VCaP (cell line): Measurements from ENCODE around the gene SLC66A2.

ENCODE experiments used
- H3K27ac ChIP-seq: fragments of 450-650 bp; 2 replicates; pipeline ENCODE4 v1.5.1; 2017
- TF ChIP-seq, protein P1 (sequence below): fragments of 450-650 bp; conservative IDR thresholded peaks from 2 replicates; pipeline ENCODE4 v1.5.1; 2017; ENCODE audit warnings: mild to moderate bottlenecking, moderate library complexity

The SLC66A2 gene

DNA sequence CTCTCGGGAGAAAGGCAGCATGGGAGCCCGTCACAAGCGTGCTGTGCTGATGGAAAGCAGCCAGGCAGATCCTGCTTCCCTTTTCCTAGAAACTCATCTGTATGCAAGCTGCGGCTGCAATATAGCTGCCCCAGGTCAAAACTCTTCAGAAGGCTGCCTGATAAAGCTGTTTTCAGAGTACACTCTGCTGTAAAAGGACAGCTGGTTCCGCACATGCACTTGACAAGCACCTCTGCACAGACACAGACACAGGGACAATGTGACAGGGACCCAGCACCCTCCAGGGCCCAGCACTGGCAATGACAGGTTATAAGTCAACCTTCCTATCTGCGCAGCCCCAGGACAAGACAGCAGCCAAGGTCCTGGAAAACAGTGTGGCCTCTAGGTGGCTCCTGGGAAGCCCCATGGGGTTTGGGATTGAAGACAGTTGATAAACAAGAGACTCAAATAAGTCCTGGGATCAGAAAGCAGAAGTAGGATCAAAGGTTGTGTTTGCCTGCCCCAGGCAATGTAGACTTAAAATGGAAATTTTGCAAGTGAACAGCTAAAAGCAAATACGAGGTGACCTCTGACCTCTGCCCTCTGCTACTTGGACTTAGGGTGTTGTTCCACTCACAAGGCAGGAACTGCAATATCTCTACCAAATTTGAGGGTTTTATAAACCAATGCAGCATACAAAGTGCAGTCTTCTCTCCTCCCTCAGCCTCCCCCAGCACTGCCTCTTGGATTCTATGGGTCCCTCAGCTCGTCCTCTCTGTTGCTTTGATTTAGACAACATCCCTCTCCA is 16.9 kb downstream of the SLC66A2 start:
- peak overlapping the region; percentile 58 for H3K27ac ChIP-seq

DNA sequence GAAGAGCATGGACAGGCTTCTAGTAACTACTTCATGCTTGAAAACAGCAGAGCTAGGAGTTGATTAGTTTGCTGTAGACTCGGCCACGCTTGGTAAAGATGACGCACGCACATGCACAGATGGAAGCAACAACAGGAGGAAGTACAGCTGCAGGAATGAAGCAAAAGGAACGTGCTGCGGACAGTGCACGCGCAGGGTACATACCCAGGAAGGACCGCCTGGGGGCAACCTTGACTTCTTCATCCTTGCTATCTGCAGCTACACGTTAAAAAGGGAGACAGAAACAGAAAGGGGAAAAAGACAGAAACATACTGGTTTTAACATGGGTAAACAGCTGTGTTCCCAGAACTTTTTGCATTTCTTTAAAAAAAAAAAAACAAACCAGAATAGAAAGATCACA is 17.7 kb downstream of the SLC66A2 start:
- peak overlapping the region; percentile 58 for H3K27ac ChIP-seq
- TF ChIP-seq, protein P1, sequence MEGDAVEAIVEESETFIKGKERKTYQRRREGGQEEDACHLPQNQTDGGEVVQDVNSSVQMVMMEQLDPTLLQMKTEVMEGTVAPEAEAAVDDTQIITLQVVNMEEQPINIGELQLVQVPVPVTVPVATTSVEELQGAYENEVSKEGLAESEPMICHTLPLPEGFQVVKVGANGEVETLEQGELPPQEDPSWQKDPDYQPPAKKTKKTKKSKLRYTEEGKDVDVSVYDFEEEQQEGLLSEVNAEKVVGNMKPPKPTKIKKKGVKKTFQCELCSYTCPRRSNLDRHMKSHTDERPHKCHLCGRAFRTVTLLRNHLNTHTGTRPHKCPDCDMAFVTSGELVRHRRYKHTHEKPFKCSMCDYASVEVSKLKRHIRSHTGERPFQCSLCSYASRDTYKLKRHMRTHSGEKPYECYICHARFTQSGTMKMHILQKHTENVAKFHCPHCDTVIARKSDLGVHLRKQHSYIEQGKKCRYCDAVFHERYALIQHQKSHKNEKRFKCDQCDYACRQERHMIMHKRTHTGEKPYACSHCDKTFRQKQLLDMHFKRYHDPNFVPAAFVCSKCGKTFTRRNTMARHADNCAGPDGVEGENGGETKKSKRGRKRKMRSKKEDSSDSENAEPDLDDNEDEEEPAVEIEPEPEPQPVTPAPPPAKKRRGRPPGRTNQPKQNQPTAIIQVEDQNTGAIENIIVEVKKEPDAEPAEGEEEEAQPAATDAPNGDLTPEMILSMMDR: peak; percentile 78

More for the DNA sequence above, 16.9 kb downstream of the SLC66A2 start:
- TF ChIP-seq, protein P1: no peak

DNA sequence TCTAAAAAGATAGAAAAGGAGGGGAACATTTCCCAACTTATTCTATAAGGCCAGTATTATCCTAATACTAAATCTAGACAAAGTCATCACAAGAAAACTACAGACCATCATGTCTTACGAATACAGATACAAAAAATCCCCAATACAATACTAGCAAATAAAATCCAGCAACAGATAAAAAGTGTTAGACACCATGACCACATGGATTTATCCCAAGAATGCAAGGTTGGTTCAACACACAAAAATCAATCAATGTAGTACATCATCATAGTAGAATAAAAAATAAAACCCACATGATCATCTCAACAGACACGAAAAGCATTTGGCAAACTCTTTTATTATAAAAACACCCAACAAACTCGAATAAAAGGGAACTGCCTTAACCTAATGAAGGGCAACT is 18.5 kb downstream of the SLC66A2 start:
- peak overlapping the region; percentile 58; the same call in 1 of the 2 replicates for H3K27ac ChIP-seq
- TF ChIP-seq, protein P1: no peak

DNA sequence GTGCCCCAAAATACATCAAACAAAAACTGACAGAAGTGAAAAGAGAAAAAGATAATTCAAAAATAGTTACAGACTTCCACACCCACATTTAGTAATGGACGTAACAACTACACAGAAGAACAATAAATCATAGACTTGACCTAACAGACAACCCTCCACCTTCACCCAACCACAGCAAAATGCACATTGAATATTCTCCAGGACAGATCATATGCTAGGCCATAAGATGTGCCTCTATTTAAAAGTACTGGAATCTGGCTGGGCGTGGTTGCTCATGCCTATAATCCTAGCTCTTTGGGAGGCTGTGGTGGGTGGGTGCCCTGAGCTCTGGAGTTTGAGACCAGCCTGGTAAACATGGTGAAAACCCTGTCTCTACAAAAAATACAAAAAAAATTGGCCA is 20.0 kb downstream of the SLC66A2 start:
- TF ChIP-seq, protein P1: no peak
- no peak overlapping the region for H3K27ac ChIP-seq

DNA sequence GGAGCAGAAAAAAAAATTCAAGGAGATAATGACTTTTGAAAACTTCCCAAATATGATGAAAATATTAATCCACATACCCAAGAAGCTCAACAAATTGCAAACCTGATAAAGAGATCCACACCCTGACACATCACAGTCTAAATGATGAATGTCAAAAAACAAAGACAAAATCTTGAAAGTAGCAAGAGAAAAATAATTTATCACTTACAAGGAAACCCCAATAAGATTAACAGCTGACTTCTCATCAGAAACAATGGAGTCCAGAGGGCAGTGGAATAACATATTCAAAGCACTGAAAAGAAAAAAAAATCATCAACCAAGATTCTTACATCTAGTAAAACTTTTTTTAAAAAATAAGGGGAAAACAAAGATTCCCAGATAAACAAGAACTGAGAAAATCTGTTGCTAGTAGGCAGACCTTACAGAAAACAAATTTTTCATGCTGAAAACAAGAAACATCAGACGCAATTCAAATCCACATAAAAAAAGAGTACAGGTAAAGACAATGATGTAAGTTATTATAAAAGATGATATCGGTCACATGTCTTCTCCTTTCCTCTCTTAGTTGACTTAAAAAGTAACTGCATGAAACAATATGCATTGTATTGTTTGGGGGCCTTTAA is 21.3 kb downstream of the SLC66A2 start:
- H3K27ac ChIP-seq: no peak overlapping the region
- TF ChIP-seq, protein P1: no peak

DNA sequence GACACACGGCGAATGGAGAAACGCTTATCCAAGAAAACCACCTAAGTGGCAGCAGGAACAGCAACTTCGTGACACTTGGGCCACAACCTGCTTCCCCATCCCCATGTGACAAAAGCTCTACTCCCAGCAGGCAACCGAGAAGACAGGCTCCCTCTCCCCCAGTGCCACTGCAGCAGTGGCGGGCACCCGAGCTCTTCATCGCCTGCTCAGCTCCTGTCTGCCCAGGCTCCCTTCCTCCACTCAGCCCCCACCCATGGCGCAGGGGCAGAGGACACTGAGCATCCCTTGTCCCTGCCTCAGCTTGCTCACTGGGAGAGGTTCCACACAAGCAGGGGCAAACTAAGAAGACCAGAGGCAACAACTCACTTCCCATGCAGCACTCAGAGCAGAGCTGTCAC is 22.9 kb downstream of the SLC66A2 start:
- TF ChIP-seq, protein P1: no peak

DNA sequence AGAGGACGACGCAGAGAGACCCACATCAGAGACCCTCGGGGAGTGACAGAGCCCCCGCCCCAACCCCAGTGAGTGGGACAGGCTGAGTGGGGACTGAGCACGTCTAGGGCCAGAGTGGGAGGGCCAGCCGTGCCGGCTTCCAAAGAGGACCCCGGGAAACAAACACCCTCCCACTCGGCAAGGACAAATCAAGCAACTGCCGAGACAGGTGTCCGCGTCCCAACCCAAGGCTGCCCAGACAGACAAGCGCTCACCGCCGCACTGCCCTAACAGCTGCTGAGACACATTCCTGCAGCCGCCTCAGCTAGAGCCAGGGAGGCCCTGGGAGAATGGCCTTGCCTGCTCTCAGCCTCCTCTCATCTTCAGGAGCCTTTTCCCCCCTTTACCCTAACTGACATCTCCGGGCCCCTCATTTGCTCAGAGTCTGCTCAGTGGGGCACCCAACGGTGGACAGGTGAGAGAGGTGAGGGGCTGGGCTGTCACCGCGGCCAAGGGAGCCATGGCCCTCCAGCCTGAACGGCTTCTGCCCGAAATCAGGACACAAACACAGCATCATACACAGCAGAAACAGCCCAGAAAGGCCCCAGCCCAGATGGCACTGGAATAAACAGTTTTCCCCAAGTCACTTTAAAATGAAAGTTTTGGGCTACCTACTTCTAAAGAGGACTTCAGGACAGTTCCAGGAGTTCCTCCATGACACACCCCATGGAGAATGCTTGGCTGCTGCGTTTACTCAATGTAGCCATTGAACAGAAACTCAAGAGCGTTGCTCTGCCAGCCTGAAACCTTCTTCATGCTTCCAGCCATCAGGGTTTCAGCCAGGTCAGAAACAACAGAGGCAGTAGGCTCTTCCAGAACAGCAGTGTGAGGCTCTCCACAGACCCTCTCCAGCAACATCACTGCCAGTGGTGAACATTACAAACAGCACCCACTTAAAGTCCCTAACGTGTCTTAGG is 23.6 kb downstream of the SLC66A2 start:
- TF ChIP-seq, protein P1: no peak
- no peak overlapping the region for H3K27ac ChIP-seq

More for the DNA sequence above, 22.9 kb downstream of the SLC66A2 start:
- no peak overlapping the region for H3K27ac ChIP-seq
